ENCODE measurements around the gene YTHDC2. TPM values are rescaled to one million over a fixed set of nuclear protein-coding genes. Genes with fewer than 3 reads are reported as not detected.

Gene YTHDC2
- total RNA-seq, 1 donor from 2014 or later, result 32.1 TPM

DNA sequence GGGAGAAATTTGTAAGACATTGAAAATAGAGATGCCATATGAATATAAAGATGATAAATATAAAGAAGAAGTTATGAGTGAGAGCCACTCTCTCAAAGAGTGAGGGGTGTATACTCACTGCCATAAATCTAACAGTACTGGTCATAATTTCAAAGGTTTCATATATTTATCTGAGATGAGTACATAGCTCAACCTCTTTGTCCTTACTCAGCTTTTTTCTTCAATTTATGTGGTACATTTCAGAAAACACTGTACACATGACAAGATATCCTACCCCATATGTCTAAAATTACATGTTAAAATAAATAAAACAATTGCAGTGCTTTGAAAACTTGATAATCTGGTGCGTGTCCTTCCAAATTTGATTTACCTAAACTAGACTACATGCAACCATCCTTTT is 20.0 kb upstream of the YTHDC2 start:
- Mint-ChIP-seq H3K27me3 (ENCODE audit: low read depth) (peaks cover 33% of the 10 kb centered on the region), H3K4me1 (no peaks in the 10 kb centered on the region), H3K9me3 (peaks cover 17% of the 10 kb centered on the region), H3K4me3 (peak overlapping the region; percentile 15), H3K27ac (ENCODE audit: unreplicated experiment) (no peak overlapping the region), H3K36me3 (ENCODE audit: low read depth) (peaks cover 2% of the 10 kb centered on the region)
- no peak for DNase-seq (ENCODE audit: low read depth, low spot score)
- TF ChIP-seq, protein P1, sequence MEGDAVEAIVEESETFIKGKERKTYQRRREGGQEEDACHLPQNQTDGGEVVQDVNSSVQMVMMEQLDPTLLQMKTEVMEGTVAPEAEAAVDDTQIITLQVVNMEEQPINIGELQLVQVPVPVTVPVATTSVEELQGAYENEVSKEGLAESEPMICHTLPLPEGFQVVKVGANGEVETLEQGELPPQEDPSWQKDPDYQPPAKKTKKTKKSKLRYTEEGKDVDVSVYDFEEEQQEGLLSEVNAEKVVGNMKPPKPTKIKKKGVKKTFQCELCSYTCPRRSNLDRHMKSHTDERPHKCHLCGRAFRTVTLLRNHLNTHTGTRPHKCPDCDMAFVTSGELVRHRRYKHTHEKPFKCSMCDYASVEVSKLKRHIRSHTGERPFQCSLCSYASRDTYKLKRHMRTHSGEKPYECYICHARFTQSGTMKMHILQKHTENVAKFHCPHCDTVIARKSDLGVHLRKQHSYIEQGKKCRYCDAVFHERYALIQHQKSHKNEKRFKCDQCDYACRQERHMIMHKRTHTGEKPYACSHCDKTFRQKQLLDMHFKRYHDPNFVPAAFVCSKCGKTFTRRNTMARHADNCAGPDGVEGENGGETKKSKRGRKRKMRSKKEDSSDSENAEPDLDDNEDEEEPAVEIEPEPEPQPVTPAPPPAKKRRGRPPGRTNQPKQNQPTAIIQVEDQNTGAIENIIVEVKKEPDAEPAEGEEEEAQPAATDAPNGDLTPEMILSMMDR (conservative IDR thresholded peaks at IDR 0.05), result no peak

- TF ChIP-seq, protein P1 (conservative IDR thresholded peaks at IDR 0.05), result no peak
- H3K36me3 Mint-ChIP-seq (ENCODE audit: low read depth), result peaks cover 2% of the 10 kb centered on the region
- H3K4me1 Mint-ChIP-seq, result no peaks in the 10 kb centered on the region
- H3K27ac Mint-ChIP-seq (ENCODE audit: unreplicated experiment), result no peak overlapping the region
- peaks cover 30% of the 10 kb centered on the region for H3K27me3 Mint-ChIP-seq (ENCODE audit: low read depth)
- no peak for DNase-seq (ENCODE audit: low read depth, low spot score)
- no peak overlapping the region for H3K4me3 Mint-ChIP-seq
- peaks cover 16% of the 10 kb centered on the region for H3K9me3 Mint-ChIP-seq
Observed at GRCh38 chr5:113495422-113495841, 18.1 kb upstream of the YTHDC2 start.

- TF ChIP-seq, protein P1 (conservative IDR thresholded peaks at IDR 0.05), result no peak
- H3K27me3 Mint-ChIP-seq (ENCODE audit: low read depth), result peaks cover 13% of the 10 kb centered on the region
- DNase-seq (ENCODE audit: low read depth, low spot score), result no peak
Observed at GRCh38 chr5:113502073-113502472, 11.4 kb upstream of the YTHDC2 start.

DNA sequence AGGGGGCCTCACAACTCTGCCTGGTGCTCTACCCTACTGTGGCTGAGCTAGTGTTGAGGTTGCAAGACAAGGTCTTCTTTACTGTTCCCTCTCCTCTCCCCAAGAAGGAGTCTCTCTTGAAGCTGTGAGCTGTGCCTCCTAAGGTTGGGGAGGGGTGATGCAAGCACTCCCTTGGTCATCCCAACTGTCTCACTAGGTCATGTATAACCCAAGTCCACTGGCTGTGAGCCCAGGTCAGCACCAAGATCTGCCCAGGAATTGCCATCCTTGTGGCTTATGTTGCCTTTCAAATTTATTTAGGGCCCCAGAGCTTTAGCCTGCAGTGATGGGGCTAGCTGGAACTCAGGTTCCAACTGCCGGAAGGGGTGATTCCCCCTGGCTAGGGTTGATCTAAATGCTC is 10.3 kb upstream of the YTHDC2 start:
- H3K27me3 Mint-ChIP-seq (ENCODE audit: low read depth), result peaks cover 14% of the 10 kb centered on the region
- TF ChIP-seq, protein P1 (conservative IDR thresholded peaks at IDR 0.05), result no peak
- no peak overlapping the region for H3K4me3 Mint-ChIP-seq
- no peaks in the 10 kb centered on the region for H3K36me3 Mint-ChIP-seq (ENCODE audit: low read depth)
- H3K4me1 Mint-ChIP-seq, result no peaks in the 10 kb centered on the region
- DNase-seq (ENCODE audit: low read depth, low spot score), result no peak
- H3K27ac Mint-ChIP-seq (ENCODE audit: unreplicated experiment), result no peak overlapping the region
- peaks cover 6% of the 10 kb centered on the region for H3K9me3 Mint-ChIP-seq

More at GRCh38 chr5:113502073-113502472, 11.4 kb upstream of the YTHDC2 start:
- Mint-ChIP-seq H3K27ac (ENCODE audit: unreplicated experiment) (no peak overlapping the region), H3K4me1 (no peaks in the 10 kb centered on the region), H3K9me3 (peaks cover 6% of the 10 kb centered on the region), H3K4me3 (no peak overlapping the region), H3K36me3 (ENCODE audit: low read depth) (no peaks in the 10 kb centered on the region)

- Mint-ChIP-seq H3K4me1 (no peaks in the 10 kb centered on the region), H3K27me3 (ENCODE audit: low read depth) (peaks cover 24% of the 10 kb centered on the region), H3K9me3 (peaks cover 3% of the 10 kb centered on the region), H3K36me3 (ENCODE audit: low read depth) (no peaks in the 10 kb centered on the region), H3K27ac (ENCODE audit: unreplicated experiment) (no peak overlapping the region), H3K4me3 (no peak overlapping the region)
- DNase-seq (ENCODE audit: low read depth, low spot score), result no peak
- TF ChIP-seq, protein P1 (conservative IDR thresholded peaks at IDR 0.05), result no peak
Observed at GRCh38 chr5:113505181-113505580, 8.3 kb upstream of the YTHDC2 start.

DNA sequence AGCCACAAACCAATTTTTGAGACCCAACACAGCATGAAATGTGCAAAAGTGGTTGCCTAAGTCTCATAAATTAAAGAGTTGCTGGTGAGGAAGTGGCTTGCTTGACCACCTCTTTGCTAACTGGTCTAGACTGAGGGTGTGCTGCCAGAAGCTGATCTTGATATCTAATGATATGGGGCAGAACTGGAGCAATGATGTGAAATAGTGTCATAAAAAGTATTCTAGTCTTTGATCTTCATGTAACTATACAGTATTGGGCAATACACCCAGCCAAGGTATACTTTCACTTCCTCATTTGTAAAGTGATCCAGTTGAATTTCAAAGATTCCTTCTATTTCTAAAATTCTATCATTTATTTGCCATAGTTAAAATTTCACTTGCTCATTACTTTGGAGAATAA is 5.9 kb upstream of the YTHDC2 start:
- Mint-ChIP-seq H3K4me1 (no peaks in the 10 kb centered on the region), H3K36me3 (ENCODE audit: low read depth) (no peaks in the 10 kb centered on the region), H3K27me3 (ENCODE audit: low read depth) (peaks cover 24% of the 10 kb centered on the region), H3K27ac (ENCODE audit: unreplicated experiment) (no peak overlapping the region), H3K4me3 (no peak overlapping the region), H3K9me3 (no peaks in the 10 kb centered on the region)
- DNase-seq (ENCODE audit: low read depth, low spot score), result no peak
- TF ChIP-seq, protein P1 (conservative IDR thresholded peaks at IDR 0.05), result no peak
